NCI-H1930 (cell line): ENCODE results near the gene DGKI.

Source experiments
- DNase-seq, 2 experiments: peaks; one replicate each; lab custom pipeline; 2025; lab: John Stamatoyannopoulos, UW

DGKI gene

GRCh38 chr7:137408126-137408525 lies 438.6 kb downstream of the DGKI start:
- DNase-seq: no peak

- no peak for DNase-seq
Observed at GRCh38 chr7:137407078-137407477, 439.7 kb downstream of the DGKI start.

- DNase-seq: no peak
Observed at GRCh38 chr7:137404660-137405317, 442.0 kb downstream of the DGKI start.

- no peak for DNase-seq
Observed at GRCh38 chr7:137403353-137403695, 443.4 kb downstream of the DGKI start.

DNA sequence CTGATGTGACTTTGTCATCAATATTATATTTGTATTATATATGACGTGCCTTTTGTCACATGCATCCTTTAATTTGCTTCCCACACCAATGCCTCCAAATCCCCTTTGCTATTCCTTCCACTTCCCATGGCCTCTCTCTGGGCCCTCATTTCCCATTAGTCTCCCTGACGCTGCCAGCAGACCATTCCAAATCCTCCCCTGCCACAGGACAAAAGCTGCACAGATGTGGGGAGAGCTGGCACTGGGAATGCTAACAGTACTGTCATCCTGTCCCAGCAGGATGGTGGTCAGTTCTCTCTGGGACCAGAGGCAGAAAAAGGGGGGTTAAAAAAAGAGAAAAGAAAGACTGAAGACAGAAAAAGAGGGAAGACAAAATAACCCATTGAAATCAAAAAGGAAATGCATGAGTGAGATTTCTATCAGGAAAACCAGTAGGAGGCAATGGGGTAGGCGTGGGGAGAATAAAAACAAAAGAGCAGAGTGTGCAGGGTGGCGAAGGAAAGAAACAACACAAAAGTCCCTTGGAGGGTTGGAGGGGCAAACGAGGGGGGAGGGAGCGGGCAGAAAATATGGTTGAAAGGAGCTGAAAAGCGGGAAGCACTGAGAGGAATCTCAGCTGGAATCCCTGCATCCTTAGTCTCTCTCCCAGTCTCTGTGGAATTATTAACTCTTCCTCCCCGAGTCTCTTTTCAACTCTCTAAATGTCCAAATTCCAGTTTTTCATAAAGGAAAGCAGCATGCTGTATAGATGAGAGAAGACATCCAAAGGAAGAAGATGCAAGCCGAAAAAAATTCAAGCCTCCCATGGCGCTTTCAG lies 444.0 kb downstream of the DGKI start:
- no peak for DNase-seq

DNA sequence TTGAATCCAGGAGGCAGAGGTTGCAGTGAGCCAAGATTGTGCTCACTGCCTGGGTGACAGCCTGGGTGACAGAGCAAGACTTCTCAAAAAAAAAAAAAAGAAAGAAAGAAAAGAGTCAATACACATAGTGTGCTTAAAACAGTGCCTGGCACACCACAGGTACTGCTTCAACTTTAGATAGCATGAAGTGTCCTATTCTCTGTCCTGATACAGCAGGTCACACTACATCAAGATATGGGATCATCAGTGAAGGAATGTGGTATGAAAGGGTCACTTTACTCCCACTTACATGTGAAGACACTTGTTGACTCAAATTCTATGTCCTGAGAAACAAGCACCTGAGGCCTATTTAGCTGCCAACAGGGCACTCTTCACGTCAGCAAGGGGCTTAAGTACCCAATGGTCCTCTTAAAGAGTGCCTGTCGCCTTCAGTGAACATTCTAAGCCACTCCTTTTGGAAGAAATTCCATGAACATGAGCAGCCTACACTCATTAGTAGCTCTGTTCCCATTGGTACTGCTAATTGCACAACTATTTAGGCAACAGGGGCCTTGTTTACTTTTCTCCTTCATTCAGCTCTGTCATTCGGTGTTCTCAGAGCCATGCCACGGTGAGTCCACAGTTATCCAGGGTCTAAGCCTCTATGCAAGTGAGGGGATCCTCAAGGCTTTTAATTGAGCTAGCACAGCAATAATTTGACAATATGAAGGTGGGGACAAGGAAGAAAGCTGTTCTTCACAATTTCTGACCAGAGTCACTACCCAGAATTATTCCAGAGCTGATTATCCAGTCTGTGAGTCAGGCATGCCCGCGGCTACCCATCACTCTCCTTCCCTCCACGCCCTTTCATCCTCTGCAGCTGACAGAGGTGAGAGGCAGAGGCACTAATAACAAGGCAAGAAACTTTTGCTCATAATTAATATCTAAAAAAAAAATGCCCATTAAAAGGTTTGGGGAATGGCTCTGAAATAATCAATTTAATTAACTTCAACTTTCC lies 446.6 kb downstream of the DGKI start:
- DNase-seq: no peak

- DNase-seq: no peak
Observed at GRCh38 chr7:137396051-137396450, 450.7 kb downstream of the DGKI start.

DNA sequence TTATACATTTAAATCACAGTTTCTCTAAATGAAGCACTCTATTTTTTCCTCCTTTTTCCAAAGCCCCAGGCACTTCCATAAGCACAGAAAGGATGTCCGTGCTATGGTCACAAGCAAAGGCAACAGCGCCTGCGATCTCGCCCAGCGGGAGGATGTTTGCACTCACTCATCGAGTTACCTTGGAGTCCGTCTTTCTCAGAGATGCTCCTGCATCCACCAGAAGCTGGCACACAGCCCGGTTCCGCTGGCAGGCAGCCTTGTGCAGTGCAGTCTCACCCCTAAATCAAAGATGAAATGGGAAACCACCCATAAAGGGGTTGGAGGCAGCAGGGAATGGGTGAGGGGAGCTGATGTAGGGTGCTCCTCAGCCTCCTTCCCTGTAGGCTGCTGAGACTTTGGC lies 451.4 kb downstream of the DGKI start:
- no peak for DNase-seq

DNA sequence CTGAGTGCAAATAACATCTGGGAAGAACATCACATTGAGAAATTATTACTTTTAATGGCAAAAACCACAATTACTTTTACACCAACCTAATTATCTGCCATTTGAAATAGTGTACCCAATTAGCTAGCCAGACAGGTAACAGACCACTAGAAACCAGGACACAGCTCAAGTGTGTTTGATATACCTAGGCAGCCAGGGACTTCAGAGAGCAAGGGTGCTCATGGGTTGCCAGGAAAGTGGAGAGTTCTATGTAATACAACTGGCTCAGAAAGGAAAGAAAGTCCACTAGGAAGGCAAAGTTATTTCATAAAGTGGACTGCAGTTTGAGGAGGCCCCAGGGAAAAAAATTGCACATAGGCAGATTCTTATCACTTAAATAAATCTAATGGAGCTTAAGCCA lies 453.2 kb downstream of the DGKI start:
- no peak for DNase-seq

DNA sequence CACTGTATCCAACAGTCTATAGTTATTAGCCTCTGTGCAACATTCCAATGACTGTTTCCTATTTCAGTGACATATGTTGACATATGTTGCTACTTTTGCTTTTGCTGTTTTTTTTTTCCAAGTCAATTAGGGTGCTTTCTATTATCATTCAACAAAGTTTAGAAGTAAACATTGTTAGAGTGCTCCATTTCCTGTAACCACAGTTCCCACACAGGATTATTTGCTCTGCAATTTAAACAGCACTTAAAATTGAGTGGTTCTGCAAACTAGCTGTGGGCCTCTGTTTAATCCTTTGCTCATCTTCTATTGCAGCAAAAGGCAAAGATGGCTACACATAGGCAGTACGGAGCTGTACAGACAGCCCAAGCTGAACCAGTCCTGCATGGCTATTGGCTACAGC lies 456.7 kb downstream of the DGKI start:
- no peak for DNase-seq

- no peak for DNase-seq
Observed at GRCh38 chr7:137388916-137389315, 457.9 kb downstream of the DGKI start.

DNA sequence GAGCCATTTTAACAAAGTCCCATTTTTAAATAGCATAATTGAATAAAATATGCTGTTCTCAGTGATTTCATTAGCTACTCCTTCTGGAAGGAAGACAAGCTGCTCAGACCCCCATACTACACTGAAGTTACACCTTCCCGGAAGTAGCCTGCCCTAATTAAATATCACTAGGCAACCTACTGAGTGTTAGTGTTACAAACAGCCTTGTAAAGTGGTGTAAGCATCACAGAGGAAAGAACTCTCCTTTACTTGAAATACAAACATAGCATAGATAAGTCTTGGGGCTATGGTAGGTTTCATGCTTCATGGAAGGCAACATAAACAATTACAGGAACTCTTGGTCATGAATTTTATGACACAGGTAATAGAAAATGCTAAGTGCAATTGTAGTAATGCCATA lies 459.8 kb downstream of the DGKI start:
- no peak for DNase-seq

DNA sequence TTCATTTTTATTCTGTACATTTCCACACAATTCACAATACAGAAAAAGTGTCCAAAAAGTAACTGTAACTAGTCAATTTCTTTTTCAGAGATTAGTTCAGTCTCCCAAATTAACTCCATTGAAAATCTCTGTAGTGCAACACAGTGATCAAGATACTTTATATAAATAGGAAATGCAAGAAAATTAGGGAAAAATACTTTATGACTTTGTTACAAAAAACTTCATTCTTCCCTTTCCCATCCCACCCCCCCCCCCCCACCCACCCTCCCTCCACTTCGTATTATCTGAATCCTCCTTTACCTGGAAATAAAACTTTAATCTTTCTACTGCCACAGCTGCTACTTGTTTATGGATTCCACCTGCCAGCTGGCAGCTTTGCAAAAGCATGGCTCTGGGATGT lies 465.7 kb downstream of the DGKI start:
- no peak for DNase-seq

DNA sequence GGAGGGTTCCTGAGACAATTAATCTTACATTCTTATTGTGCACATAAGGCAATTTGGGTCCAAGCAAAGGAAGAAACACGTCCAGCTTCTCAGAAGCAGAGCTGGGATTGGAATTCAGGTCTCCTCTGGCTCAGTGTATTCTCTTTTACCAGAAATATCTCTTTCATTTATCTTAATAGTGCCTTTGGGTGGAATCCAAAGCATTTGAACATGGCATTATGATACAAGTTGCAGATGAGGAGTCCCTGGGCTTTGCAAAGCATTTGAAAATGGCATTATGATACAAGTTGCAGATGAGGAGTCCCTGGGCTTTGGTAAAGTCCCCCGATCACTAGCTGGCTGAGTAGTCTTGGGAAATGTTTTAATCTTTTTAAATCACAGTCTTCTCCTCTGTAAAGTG lies 473.3 kb downstream of the DGKI start:
- DNase-seq: no peak

DNA sequence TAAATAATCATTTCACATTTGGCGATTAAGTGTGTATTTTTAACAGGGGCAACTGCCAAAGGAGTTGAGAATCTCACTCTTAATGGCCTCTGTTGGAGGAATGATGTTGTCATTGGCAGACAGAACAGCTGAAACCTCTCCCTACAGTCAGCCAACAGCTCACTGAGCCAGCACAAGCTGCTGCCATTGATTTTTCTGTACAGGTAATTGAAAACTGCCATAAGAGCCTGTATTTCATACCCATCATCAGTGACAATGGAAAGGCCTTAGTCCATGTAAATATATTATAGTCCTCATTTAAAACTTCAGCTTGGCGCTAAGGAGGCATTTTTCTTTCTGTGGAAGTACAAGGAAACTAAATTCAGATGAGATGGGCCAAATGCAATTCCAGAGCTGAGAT lies 475.2 kb downstream of the DGKI start:
- DNase-seq: no peak

GRCh38 chr7:137366995-137367394 lies 479.8 kb downstream of the DGKI start:
- no peak for DNase-seq

DNA sequence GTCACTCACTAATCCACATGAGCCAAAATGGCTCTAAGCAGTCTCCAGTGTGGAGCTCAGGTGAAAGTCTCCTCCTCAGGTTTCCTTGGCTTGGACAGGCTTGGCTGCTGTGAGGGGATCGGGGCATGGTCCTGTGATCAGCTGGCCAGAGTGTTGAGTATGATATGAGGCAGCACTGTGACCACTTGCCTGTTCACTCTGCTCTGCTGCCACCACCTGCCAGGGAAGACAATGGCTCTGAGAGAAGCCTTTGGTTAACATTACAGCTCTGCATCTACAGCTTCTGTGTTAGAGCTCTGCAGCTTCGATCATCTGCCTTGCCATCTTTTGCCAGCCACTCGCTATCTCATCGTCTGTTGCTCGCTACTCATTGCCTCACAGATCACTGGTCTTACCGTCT lies 483.1 kb downstream of the DGKI start:
- DNase-seq: no peak

GRCh38 chr7:137360087-137360679 lies 486.6 kb downstream of the DGKI start:
- DNase-seq: no peak

DNA sequence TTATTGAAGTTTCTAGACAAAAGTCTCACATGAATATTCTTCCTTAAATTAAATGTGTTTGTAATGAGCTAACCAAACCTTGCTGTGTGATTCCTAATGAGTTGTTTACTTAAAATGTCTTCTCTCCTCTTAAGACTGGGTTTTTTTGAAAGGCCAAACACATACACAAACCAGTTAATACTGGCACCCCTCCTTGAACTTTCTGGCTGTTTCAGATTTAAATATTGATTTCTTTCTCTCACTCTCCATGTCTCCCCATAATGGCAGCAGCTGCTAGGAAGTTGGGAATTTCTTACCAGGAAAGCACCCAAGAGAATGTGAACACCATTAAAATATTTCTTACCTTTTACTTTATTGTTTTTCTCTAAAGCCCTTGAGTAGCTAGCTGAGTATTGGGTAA lies 491.8 kb downstream of the DGKI start:
- DNase-seq: no peak

GRCh38 chr7:137354396-137354795 lies 492.4 kb downstream of the DGKI start:
- DNase-seq: no peak

DNA sequence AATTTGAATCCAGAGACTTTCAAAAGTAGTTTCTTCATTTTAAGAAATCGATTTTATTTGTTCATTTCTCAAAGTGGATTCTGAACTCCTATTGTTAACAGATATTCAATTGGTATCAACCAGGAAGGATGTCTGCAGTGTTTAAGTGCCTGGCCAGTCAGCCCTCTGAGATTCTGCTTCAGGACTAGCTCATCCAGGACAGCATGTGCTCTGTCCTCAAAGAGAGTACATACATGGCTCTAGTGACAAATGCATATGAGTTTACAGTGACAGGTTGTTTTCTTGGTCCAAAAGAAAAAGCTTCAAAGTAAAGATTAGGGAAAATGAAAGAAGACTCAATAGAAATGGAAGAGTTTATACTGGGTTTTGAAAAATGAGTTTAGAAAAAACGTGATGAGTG lies 494.8 kb downstream of the DGKI start:
- DNase-seq: no peak

- DNase-seq: no peak
Observed at GRCh38 chr7:137345799-137346449, 500.9 kb downstream of the DGKI start.
